SHP77 (cell line): Measurements from ENCODE around the gene NUP54.

ENCODE experiments used
- DNase-seq, 2 experiments: peaks; one replicate each; lab custom pipeline; 2025; lab: John Stamatoyannopoulos, UW

NUP54 gene

GRCh38 chr4:76147454-76148141 is 599 bp downstream of the NUP54 start:
- DNase-seq: peak; percentile 65 to 67

GRCh38 chr4:76144546-76144945 is 3.7 kb downstream of the NUP54 start:
- no peak for DNase-seq

GRCh38 chr4:76141241-76141640 is 7.0 kb downstream of the NUP54 start:
- DNase-seq: no peak

- no peak for DNase-seq
Measured at GRCh38 chr4:76127754-76128153, 20.4 kb downstream of the NUP54 start.

- no peak for DNase-seq
Measured at GRCh38 chr4:76125816-76126215, 22.4 kb downstream of the NUP54 start.

GRCh38 chr4:76120199-76120598 is 28.0 kb downstream of the NUP54 start:
- DNase-seq: no peak

- DNase-seq: no peak
Measured at GRCh38 chr4:76117536-76117935, 30.7 kb downstream of the NUP54 start.

- no peak for DNase-seq
Measured at GRCh38 chr4:76116821-76117220, 31.4 kb downstream of the NUP54 start.

GRCh38 chr4:76108467-76109181 is 39.6 kb downstream of the NUP54 start:
- peak; percentile 7 to 14 for DNase-seq

GRCh38 chr4:76106442-76106841 is 41.8 kb downstream of the NUP54 start:
- no peak for DNase-seq

- no peak for DNase-seq
Measured at GRCh38 chr4:76105652-76106051, 42.5 kb downstream of the NUP54 start.

- DNase-seq: no peak
Measured at GRCh38 chr4:76096076-76096475, 52.1 kb downstream of the NUP54 start.

GRCh38 chr4:76095568-76095967 is 52.6 kb downstream of the NUP54 start:
- DNase-seq: no peak

- DNase-seq: no peak
Measured at GRCh38 chr4:76091052-76091451, 57.1 kb downstream of the NUP54 start.

GRCh38 chr4:76090241-76090691 is 57.9 kb downstream of the NUP54 start:
- no peak for DNase-seq

GRCh38 chr4:76088719-76089118 is 59.5 kb downstream of the NUP54 start:
- no peak for DNase-seq

- peak; percentile 55 to 71 for DNase-seq
Measured at GRCh38 chr4:76087007-76087769, 61.0 kb downstream of the NUP54 start.

- no peak for DNase-seq
Measured at GRCh38 chr4:76084542-76084941, 63.7 kb downstream of the NUP54 start.

GRCh38 chr4:76083386-76083988 is 64.7 kb downstream of the NUP54 start:
- DNase-seq: no peak

- DNase-seq: no peak
Measured at GRCh38 chr4:76078033-76078613, 70.1 kb downstream of the NUP54 start.

- no peak for DNase-seq
Measured at GRCh38 chr4:76074993-76075600, 73.1 kb downstream of the NUP54 start.

- no peak for DNase-seq
Measured at GRCh38 chr4:76074468-76074867, 73.7 kb downstream of the NUP54 start, which contains the start of gene ART3. ART3 (plus strand) TSS chr4:76074709; CDS start chr4:76075890, 1,181 bp downstream.
